ENCODE results near the gene POLRMT. TPM values are rescaled to one million over a fixed set of nuclear protein-coding genes. Genes with fewer than 3 reads are reported as not detected.

The POLRMT gene
- total RNA-seq, 4 donors from 2014 or later: 43.9 to 83.4 (median 73.8) TPM

DNA sequence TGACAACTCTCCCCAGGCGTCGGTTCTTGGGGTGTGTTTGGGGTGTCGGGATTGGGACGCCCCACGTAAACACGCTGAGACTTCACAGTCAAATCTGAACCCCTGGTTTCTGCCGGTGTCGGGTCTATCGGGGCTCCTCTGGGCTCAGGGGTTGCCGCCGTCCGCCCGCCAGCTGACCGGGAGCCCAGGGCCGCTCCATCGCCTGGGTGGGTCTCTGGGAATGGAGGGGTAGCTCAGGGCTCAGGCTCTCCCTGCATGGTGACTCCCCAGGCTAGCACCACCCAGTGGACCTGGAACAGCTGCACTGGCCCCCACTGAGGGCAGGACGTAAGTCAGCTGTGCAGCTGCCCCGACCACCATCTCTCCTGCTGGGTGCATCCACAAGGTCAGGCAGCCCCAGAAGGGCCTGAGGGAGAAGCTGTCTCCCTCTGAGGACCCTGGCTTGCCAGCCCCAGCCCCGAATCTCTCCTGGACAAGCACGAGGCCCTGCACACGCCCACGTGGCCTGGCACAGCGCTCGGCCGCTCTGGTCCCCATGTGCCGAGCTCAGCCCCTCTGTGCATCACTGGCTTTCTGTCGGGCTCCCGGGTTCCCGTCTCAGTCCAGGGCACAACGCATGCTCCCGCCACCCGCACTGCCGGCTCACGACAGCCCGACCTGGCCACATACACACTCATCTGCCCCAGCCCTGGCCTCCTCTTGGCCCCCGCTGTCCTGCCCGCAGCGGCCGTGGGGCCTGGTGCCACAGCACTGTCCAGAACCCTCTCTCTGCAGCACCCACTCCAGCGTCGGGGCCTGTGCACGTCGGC lies 23.6 kb upstream of the POLRMT start:
- in situ Hi-C loops (cut with MboI; ENCODE audit: low sequenced_read_pairs in 4 of 4): no loop called here
- no peak for TF ChIP-seq POLR2A (IDR thresholded peaks at IDR 0.05)
- no peak for TF ChIP-seq CTCF (IDR thresholded peaks at IDR 0.05 in 4 of 5, conservative IDR thresholded peaks at IDR 0.05 in 1 of 5)
- Histone ChIP-seq H3K4me3 (no peak overlapping the region), H3K4me1 (peaks cover 19 to 49% of the 10 kb centered on the region in 2 donors), H3K36me3 (no peaks in the 10 kb centered on the region), H3K27ac (no peak overlapping the region), H3K27me3 (no peaks in the 10 kb centered on the region), H3K9me3 (no peaks in the 10 kb centered on the region)
- DNase-seq (no peak), ATAC-seq (no peak)
- intact Hi-C loops (cut with DNase I; ENCODE audit: low total_unique reads): no loop called here

GRCh38 chr19:655691-656090 lies 22.4 kb upstream of the POLRMT start:
- in situ Hi-C loops (cut with MboI; ENCODE audit: low sequenced_read_pairs in 4 of 4): no loop called here

GRCh38 chr19:653425-653824 lies 20.1 kb upstream of the POLRMT start:
- in situ Hi-C loops (cut with MboI; ENCODE audit: low sequenced_read_pairs in 4 of 4): no loop called here
- H3K27ac ChIP-seq: no peak overlapping the region
- no peaks in the 10 kb centered on the region for H3K9me3 ChIP-seq
- ATAC-seq (no peak), DNase-seq (no peak)
- H3K27me3 ChIP-seq: no peaks in the 10 kb centered on the region
- H3K4me1 ChIP-seq: peaks cover 0 to 14% of the 10 kb centered on the region in 2 donors
- H3K36me3 ChIP-seq: peaks cover 0 to 24% of the 10 kb centered on the region in 2 donors
- no peak for TF ChIP-seq POLR2A (IDR thresholded peaks at IDR 0.05)
- TF ChIP-seq CTCF (IDR thresholded peaks at IDR 0.05 in 4 of 5, conservative IDR thresholded peaks at IDR 0.05 in 1 of 5): no peak
- intact Hi-C loops (cut with DNase I; ENCODE audit: low total_unique reads): no loop called here
- no peak overlapping the region for H3K4me3 ChIP-seq

More at GRCh38 chr19:655691-656090, 22.4 kb upstream of the POLRMT start:
- TF ChIP-seq POLR2A (IDR thresholded peaks at IDR 0.05) (no peak), CTCF (IDR thresholded peaks at IDR 0.05 in 4 of 5, conservative IDR thresholded peaks at IDR 0.05 in 1 of 5) (no peak)
- H3K9me3 ChIP-seq: no peaks in the 10 kb centered on the region
- intact Hi-C loops (cut with DNase I; ENCODE audit: low total_unique reads): no loop called here
- no peak overlapping the region for H3K27ac ChIP-seq
- no peak overlapping the region for H3K4me3 ChIP-seq
- H3K36me3 ChIP-seq: peaks cover 0 to 7% of the 10 kb centered on the region in 2 donors
- ATAC-seq (no peak), DNase-seq (no peak)
- no peaks in the 10 kb centered on the region for H3K27me3 ChIP-seq
- H3K4me1 ChIP-seq: peaks cover 6 to 37% of the 10 kb centered on the region in 2 donors

GRCh38 chr19:652467-653389 lies 19.4 kb upstream of the POLRMT start:
- in situ Hi-C loops (cut with MboI; ENCODE audit: low sequenced_read_pairs in 4 of 4) (no loop called here), intact Hi-C loops (cut with DNase I; ENCODE audit: low total_unique reads) (no loop called here)
- peaks cover 0 to 7% of the 10 kb centered on the region in 2 donors for H3K4me1 ChIP-seq
- ATAC-seq: no peak
- peaks cover 0 to 31% of the 10 kb centered on the region in 2 donors for H3K36me3 ChIP-seq
- DNase-seq: no peak
- TF ChIP-seq CTCF (IDR thresholded peaks at IDR 0.05 in 4 of 5, conservative IDR thresholded peaks at IDR 0.05 in 1 of 5) (no peak), POLR2A (IDR thresholded peaks at IDR 0.05) (no peak)
- no peak overlapping the region for H3K4me3 ChIP-seq
- no peaks in the 10 kb centered on the region for H3K27me3 ChIP-seq
- H3K27ac ChIP-seq: no peak overlapping the region
- H3K9me3 ChIP-seq: no peaks in the 10 kb centered on the region
